SIG-M5 treated with dmso at 0.1 percent for 504 hours (cell line): ENCODE results near the gene CLEC3B.
A peak's percentile ranks its signal among the peaks of the same experiment; 100 is the strongest.

Experiments used
- DNase-seq: peaks from one replicate; lab custom pipeline; 2025; ENCODE audit not compliant: unreplicated experiment; lab: John Stamatoyannopoulos, UW

Gene CLEC3B

GRCh38 chr3:45002720-45003119 lies 23.4 kb upstream of the CLEC3B start:
- no peak for DNase-seq

GRCh38 chr3:45003406-45003805 lies 22.7 kb upstream of the CLEC3B start:
- DNase-seq: no peak

- DNase-seq: no peak
These were observed 22.2 kb upstream of the CLEC3B start for GRCh38 chr3:45003859-45004258.

GRCh38 chr3:45007091-45007490 lies 19.0 kb upstream of the CLEC3B start:
- DNase-seq: no peak

- DNase-seq: no peak
These were observed 18.0 kb upstream of the CLEC3B start for GRCh38 chr3:45008117-45008516.

GRCh38 chr3:45009868-45010267 lies 16.2 kb upstream of the CLEC3B start:
- no peak for DNase-seq

GRCh38 chr3:45010811-45011333 lies 15.2 kb upstream of the CLEC3B start:
- no peak for DNase-seq

GRCh38 chr3:45011756-45012508 lies 14.2 kb upstream of the CLEC3B start:
- peak; percentile 65 for DNase-seq

- DNase-seq: no peak
These were observed 13.5 kb upstream of the CLEC3B start for GRCh38 chr3:45012577-45012976.

GRCh38 chr3:45016916-45017315 lies 9.2 kb upstream of the CLEC3B start:
- no peak for DNase-seq

- no peak for DNase-seq
These were observed 8.3 kb upstream of the CLEC3B start for GRCh38 chr3:45017821-45018220.

- no peak for DNase-seq
These were observed 5.6 kb upstream of the CLEC3B start for GRCh38 chr3:45020534-45020933.

- no peak for DNase-seq
These were observed 4.4 kb upstream of the CLEC3B start for GRCh38 chr3:45021524-45022297.

GRCh38 chr3:45023675-45024074 lies 2.4 kb upstream of the CLEC3B start:
- no peak for DNase-seq

- no peak for DNase-seq
These were observed 1.4 kb upstream of the CLEC3B start for GRCh38 chr3:45024542-45025255.

GRCh38 chr3:45026957-45027356 lies 854 bp downstream of the CLEC3B start:
- no peak for DNase-seq

GRCh38 chr3:45027441-45027840 lies 1.3 kb downstream of the CLEC3B start:
- DNase-seq: no peak

GRCh38 chr3:45029216-45029615 lies 3.1 kb downstream of the CLEC3B start:
- no peak for DNase-seq

GRCh38 chr3:45029661-45030060 lies 3.6 kb downstream of the CLEC3B start:
- no peak for DNase-seq

- DNase-seq: no peak
These were observed 5.4 kb downstream of the CLEC3B start for GRCh38 chr3:45031531-45031930.

GRCh38 chr3:45032113-45032512 lies 6.0 kb downstream of the CLEC3B start:
- no peak for DNase-seq

- no peak for DNase-seq
These were observed 7.7 kb downstream of the CLEC3B start for GRCh38 chr3:45033791-45034190.
